GM21528 (cell line): ENCODE data around the gene ZDHHC7.

Experiments
- ATAC-seq: cut with Tn5 transposase; IDR thresholded peaks from one replicate; pipeline ENCODE4 v1.9.1; 2021; ENCODE audit warnings: mild to moderate bottlenecking, moderate library complexity; ENCODE audit not compliant: unreplicated experiment, low FRiP score

ZDHHC7 gene

GRCh38 chr16:84926462-84926861, 84.9 kb downstream of the ZDHHC7 start:
- no peak for ATAC-seq

- no peak for ATAC-seq
Measured at GRCh38 chr16:84925773-84926372, 85.5 kb downstream of the ZDHHC7 start.

- no peak for ATAC-seq
Measured at GRCh38 chr16:84925092-84925772, 86.1 kb downstream of the ZDHHC7 start.

- ATAC-seq, result no peak
Measured at GRCh38 chr16:84924331-84925091, 86.8 kb downstream of the ZDHHC7 start.
